Subcutaneous preadipocyte (primary cell): ENCODE data around the gene HIVEP2. TPM values are rescaled to one million over a fixed set of nuclear protein-coding genes. Genes with fewer than 3 reads are reported as not detected.

Experiments used
- total RNA-seq: library from RNA; depleted of rRNA; stranded (reverse); fragments of >200 nt; gene quantifications from 2 replicates; pipeline ENCODE4 v1.2.3, GENCODE V29; 2012

HIVEP2 gene, protein sequence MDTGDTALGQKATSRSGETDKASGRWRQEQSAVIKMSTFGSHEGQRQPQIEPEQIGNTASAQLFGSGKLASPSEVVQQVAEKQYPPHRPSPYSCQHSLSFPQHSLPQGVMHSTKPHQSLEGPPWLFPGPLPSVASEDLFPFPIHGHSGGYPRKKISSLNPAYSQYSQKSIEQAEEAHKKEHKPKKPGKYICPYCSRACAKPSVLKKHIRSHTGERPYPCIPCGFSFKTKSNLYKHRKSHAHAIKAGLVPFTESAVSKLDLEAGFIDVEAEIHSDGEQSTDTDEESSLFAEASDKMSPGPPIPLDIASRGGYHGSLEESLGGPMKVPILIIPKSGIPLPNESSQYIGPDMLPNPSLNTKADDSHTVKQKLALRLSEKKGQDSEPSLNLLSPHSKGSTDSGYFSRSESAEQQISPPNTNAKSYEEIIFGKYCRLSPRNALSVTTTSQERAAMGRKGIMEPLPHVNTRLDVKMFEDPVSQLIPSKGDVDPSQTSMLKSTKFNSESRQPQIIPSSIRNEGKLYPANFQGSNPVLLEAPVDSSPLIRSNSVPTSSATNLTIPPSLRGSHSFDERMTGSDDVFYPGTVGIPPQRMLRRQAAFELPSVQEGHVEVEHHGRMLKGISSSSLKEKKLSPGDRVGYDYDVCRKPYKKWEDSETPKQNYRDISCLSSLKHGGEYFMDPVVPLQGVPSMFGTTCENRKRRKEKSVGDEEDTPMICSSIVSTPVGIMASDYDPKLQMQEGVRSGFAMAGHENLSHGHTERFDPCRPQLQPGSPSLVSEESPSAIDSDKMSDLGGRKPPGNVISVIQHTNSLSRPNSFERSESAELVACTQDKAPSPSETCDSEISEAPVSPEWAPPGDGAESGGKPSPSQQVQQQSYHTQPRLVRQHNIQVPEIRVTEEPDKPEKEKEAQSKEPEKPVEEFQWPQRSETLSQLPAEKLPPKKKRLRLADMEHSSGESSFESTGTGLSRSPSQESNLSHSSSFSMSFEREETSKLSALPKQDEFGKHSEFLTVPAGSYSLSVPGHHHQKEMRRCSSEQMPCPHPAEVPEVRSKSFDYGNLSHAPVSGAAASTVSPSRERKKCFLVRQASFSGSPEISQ (N-terminal part only)
- 9.6 and 16.2 TPM in 2 replicates for total RNA-seq

DNA sequence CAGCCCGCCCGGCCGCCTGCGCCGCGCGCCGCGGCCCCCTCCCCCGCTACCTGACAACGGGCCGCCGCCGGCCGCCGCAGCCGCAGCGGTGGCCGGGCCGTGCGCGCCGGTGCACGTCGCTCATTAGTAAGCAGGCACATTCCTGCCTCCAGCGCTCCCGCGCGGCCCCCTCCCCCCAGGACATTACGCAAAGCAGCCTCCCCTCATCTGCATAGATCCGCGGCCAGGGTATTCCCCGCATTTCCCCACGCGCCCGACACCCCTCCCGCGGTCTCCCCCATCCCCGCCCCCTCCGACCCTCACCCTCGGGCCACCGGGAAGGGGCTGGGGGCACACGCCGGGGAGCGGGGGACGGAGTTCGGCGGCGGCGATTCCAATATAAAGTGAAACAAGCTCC lies at the start of gene HIVEP2:
HIVEP2 (minus strand) TSS at position 128 of the 397 bp plus-strand sequence. CDS start 170,438 bp downstream, outside the sequence.

Other genes with a start within 250 kb of the HIVEP2 start
- gene AIG1, start 115.7 kb upstream of the HIVEP2 start, total RNA-seq = 18.7 and 23.5 TPM in 2 replicates